Daoy (cell line): ENCODE results near the gene RBMXL2. TPM values are rescaled to one million over a fixed set of nuclear protein-coding genes. Genes with fewer than 3 reads are reported as not detected.

Experiments used
- DNase-seq: peaks from one replicate; pipeline ENCODE4 v3.0.0-alpha.2; 2015; ENCODE audit warnings: low read depth
- total RNA-seq: library from RNA; depleted of rRNA; stranded (reverse); fragments of >200 nt; shearing (Covaris generic); gene quantifications from 2 replicates; pipeline ENCODE4 v1.2.3, GENCODE V29; 2014; rRNA removed

Gene RBMXL2
- not detected in 2 replicates for total RNA-seq

DNA sequence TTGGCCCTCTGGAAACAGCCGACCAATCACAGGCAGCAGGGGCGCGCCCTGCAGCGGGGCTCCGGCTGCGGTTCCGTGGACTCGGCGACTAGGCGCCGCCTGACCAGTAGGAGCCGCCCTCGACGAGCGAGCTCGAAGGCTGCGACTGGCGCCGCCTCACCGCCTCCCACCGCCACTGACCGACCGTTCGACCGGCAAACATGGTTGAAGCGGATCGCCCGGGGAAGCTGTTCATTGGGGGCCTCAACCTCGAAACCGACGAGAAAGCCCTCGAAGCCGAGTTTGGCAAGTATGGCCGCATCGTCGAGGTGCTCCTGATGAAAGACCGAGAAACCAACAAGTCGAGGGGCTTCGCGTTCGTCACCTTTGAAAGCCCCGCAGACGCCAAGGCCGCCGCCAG is at the start of gene RBMXL2:
RBMXL2 (plus strand) TSS at position 78 of the 400 bp plus-strand sequence; CDS start at position 201, 123 bp downstream.
- no peak for DNase-seq

GRCh38 chr11:7046474-7047175 is 42.2 kb upstream of the RBMXL2 start:
- peak; percentile 25 for DNase-seq

- DNase-seq = no peak
Measured at GRCh38 chr11:7050191-7050590, 38.6 kb upstream of the RBMXL2 start.

DNA sequence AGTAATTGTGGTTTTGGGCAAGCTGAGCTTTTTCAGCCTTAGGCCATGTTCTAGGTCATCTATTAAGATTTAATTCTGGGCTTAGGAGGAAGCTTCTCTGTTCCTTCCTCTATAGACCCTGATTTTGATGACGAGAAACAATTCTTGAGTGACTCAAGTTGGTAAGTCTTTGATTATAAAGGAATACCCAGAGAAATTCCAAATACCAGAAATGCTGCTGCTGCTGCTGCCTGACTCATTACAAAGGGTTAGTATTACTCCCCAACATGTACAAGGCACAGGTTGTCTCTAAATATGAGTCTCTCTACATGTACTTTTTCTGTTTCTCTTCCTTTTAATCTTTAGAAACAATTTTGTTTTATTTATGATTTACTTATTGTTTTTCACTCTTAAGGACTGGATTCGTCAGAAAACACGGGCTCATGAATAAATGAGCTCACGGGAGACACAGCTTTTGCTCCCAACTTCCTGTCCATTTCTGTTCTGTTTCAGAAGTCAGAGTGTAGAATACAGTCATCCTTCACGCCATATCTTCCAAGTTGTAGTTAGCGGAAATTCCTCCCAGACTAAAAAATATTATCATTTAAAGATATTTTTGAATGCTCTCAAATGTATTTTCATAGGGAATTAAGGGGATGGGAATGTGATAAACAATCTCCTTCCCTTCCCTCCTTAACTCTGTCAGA is 31.8 kb upstream of the RBMXL2 start:
- DNase-seq = no peak

GRCh38 chr11:7057641-7058040 is 31.2 kb upstream of the RBMXL2 start:
- DNase-seq = no peak

DNA sequence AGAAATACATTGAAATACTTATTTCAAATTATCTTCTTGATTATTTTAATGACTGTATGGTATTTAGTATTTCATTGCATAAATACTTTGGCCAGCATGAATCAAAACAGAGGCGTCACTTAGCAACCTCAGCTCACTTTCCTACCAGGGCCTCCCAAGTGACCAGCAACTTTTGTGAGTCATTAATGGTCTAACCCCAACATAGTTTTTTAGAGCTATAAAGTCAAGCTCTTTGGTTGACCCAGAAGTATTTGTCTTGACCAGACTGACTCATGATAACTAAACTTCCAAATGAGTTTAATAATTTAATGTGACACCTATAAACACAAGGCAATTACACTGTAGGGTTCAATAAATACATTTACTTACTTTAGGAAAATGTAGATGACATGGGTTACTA is 27.9 kb upstream of the RBMXL2 start:
- peak; percentile 34 for DNase-seq

DNA sequence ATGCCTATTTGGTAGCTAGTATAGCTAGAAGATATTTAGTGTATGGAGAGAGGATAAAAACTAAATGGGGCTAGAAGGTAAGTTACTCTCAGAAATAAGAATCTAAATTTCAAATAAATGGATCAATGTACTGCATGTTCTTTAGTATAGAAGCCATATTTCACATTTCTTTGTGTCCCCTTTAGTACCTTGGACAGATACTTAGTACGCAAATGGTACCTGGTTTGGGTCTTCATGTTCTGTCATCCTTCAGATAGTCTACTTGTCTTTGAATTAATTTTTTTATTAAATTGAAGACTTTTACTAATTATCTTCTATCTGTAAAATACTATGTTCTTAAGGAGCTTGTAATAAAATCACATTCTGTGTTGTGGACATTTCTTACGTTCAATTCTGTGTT is 26.3 kb upstream of the RBMXL2 start:
- no peak for DNase-seq

DNA sequence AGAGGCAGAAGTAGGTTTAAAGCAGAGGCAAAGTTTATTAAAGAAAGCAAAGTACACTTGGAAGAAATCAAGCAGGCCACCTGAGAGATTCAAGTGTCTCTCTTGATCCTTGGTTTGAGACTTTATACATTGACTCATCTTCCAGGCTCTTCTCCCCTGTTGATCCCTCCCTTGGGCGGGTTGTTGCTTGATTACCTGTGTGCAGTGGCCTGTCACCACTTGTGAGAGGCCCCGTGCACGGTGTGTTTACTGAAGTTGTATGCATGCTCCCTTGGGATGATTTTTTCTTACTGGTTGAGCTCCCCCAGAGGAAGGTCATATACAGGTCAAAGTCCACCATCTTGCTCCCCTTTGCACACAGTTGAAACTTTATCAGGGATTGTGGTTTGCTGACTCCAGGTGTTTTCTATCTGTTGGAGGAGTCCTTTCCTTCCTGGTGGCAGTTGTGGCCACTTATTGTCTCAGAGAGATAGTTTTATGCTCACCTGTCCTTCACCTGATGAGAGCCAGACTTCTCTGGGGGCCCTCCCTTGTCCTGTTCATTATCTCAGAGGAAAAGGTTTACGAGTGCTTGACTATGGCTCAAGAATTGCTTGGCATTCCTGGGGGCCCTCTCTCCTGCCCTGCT is 16.3 kb upstream of the RBMXL2 start:
- no peak for DNase-seq

- DNase-seq = peak; percentile 13
Measured at GRCh38 chr11:7077101-7077500, 11.7 kb upstream of the RBMXL2 start.

- no peak for DNase-seq
Measured at GRCh38 chr11:7079545-7080135, 9.2 kb upstream of the RBMXL2 start.

- DNase-seq = no peak
Measured at GRCh38 chr11:7080900-7081299, 7.9 kb upstream of the RBMXL2 start.

DNA sequence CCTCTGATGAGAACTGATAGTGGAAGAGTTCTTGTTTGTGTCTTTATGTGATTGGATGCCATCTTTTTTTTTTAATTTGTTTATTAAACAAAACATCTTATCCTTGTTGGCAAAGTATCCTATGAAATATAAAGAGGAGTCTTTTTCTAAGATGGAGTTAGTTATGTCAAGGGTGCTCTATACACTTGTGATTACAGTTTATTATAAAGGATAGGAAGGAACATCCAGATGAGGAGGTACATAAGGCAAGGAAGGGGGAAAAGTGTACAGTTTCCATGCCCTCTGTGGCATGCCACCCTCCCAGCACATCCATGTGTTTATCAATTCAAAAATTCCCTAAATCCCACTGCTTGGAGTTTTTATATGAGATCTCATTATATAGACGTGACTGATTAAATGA is 7.4 kb upstream of the RBMXL2 start:
- DNase-seq = no peak

GRCh38 chr11:7089328-7090251 is 792 bp downstream of the RBMXL2 start:
- no peak for DNase-seq

- peak; percentile 42 for DNase-seq
Measured at GRCh38 chr11:7098235-7098832, 9.5 kb downstream of the RBMXL2 start.

DNA sequence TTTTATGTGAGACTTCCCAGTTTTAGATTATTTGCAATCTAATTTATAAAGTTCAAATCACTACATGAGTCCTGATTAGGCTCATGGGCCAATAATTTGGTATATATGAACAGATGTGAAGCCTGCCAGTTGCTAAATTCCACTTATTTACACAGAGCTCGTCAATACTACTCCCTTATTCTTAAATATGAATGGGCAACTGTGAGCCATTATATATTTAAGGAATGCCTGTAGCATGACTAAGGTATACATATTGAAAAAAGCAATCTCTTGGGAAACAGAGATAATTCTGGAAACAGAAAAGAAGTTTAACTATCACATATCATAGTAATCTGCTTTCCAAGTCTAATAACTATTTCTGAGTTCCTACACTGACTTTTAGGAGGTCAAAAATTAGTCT is 27.0 kb downstream of the RBMXL2 start:
- peak; percentile 3 for DNase-seq

DNA sequence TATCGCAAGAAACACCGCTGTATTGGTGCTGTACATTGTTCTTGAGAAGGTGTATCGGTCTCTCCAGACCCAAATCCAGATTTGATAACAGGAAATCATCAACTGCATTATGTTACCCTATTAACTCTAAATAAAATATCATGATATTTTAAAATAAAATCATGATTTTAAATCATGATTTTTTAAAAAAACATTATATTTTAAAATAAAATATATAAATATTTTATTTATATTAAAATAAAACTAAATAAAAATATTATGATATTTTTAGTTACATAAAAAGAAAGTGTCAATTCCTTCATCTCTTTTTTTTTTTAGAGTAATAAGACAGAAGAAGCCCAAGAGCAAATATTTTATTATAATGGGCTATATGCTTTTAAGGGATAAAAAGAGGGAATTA is 27.6 kb downstream of the RBMXL2 start:
- DNase-seq = no peak

- no peak for DNase-seq
Measured at GRCh38 chr11:7138051-7138450, 49.3 kb downstream of the RBMXL2 start.
